GM21423 (cell line): ENCODE measurements around the gene PRKAA2.

ENCODE experiments used
- ATAC-seq: cut with Tn5 transposase; IDR thresholded peaks from one replicate; pipeline ENCODE4 v1.9.1; 2021; ENCODE audit warnings: mild to moderate bottlenecking, moderate library complexity; ENCODE audit not compliant: unreplicated experiment

The PRKAA2 gene

GRCh38 chr1:56712150-56712549, 67.0 kb downstream of the PRKAA2 start:
- no peak for ATAC-seq

GRCh38 chr1:56713112-56713511, 68.0 kb downstream of the PRKAA2 start:
- no peak for ATAC-seq

GRCh38 chr1:56715156-56715555, 70.0 kb downstream of the PRKAA2 start:
- ATAC-seq: no peak

GRCh38 chr1:56719171-56719570, 74.1 kb downstream of the PRKAA2 start:
- no peak for ATAC-seq

- no peak for ATAC-seq
These were observed 81.6 kb downstream of the PRKAA2 start for GRCh38 chr1:56726706-56727105.

GRCh38 chr1:56728964-56729363, 83.8 kb downstream of the PRKAA2 start:
- ATAC-seq: no peak

GRCh38 chr1:56745231-56745630, 100.1 kb downstream of the PRKAA2 start:
- no peak for ATAC-seq

- ATAC-seq: no peak
These were observed 109.8 kb downstream of the PRKAA2 start for GRCh38 chr1:56754708-56755479.

GRCh38 chr1:56755911-56756310, 110.8 kb downstream of the PRKAA2 start:
- ATAC-seq: no peak

- ATAC-seq: no peak
These were observed 113.0 kb downstream of the PRKAA2 start for GRCh38 chr1:56758135-56758534.

GRCh38 chr1:56758794-56759193, 113.7 kb downstream of the PRKAA2 start:
- ATAC-seq: no peak
